Effector CD4-positive, alpha-beta T cell (primary cell): ENCODE results near the gene EPHA7. TPM values are rescaled to one million over a fixed set of nuclear protein-coding genes. Genes with fewer than 3 reads are reported as not detected.

Experiments
- DNase-seq: peaks from one replicate; pipeline ENCODE4 v3.0.0-alpha.2; 2020
- total RNA-seq: gene quantifications from one replicate; lab custom pipeline; 2026; lab: John Stamatoyannopoulos, UW

The EPHA7 gene
- total RNA-seq = not detected

- DNase-seq = no peak
These were observed at the start of gene EPHA7 for GRCh38 chr6:93419304-93420162. Gene EPHA7 (minus strand): TSS chr6:93419559. CDS start chr6:93419341, 218 bp downstream.

- DNase-seq = no peak
These were observed 48.9 kb upstream of the EPHA7 start for GRCh38 chr6:93468291-93468690.

- no peak for DNase-seq
These were observed 35.2 kb upstream of the EPHA7 start for GRCh38 chr6:93454533-93454932.

- no peak for DNase-seq
These were observed 34.6 kb upstream of the EPHA7 start for GRCh38 chr6:93453956-93454355.

- no peak for DNase-seq
These were observed 28.5 kb upstream of the EPHA7 start for GRCh38 chr6:93447874-93448273.

- DNase-seq = no peak
These were observed 18.1 kb upstream of the EPHA7 start for GRCh38 chr6:93437491-93437890.

GRCh38 chr6:93433592-93433991 is 14.2 kb upstream of the EPHA7 start:
- no peak for DNase-seq

- no peak for DNase-seq
These were observed 5.1 kb upstream of the EPHA7 start for GRCh38 chr6:93424303-93425064.

- no peak for DNase-seq
These were observed 4.2 kb upstream of the EPHA7 start for GRCh38 chr6:93423542-93423941.

- DNase-seq = no peak
These were observed 920 bp upstream of the EPHA7 start for GRCh38 chr6:93420163-93420795.

- DNase-seq = no peak
These were observed 703 bp downstream of the EPHA7 start for GRCh38 chr6:93418408-93419303.

GRCh38 chr6:93418033-93418407 is 1.3 kb downstream of the EPHA7 start:
- no peak for DNase-seq

GRCh38 chr6:93417421-93418013 is 1.8 kb downstream of the EPHA7 start:
- no peak for DNase-seq

GRCh38 chr6:93416571-93417420 is 2.6 kb downstream of the EPHA7 start:
- no peak for DNase-seq

GRCh38 chr6:93413190-93413589 is 6.2 kb downstream of the EPHA7 start:
- DNase-seq = no peak

- DNase-seq = no peak
These were observed 6.9 kb downstream of the EPHA7 start for GRCh38 chr6:93412452-93412851.

- DNase-seq = no peak
These were observed 12.2 kb downstream of the EPHA7 start for GRCh38 chr6:93407186-93407585.

GRCh38 chr6:93403390-93403789 is 16.0 kb downstream of the EPHA7 start:
- no peak for DNase-seq

- no peak for DNase-seq
These were observed 20.6 kb downstream of the EPHA7 start for GRCh38 chr6:93398723-93399122.

- no peak for DNase-seq
These were observed 24.9 kb downstream of the EPHA7 start for GRCh38 chr6:93394471-93394870.

- no peak for DNase-seq
These were observed 25.7 kb downstream of the EPHA7 start for GRCh38 chr6:93393554-93394074.
